HG02885 (cell line): ENCODE results near the gene ZNF213.

Experiments
- ATAC-seq: cut with Tn5 transposase; IDR thresholded peaks from one replicate; pipeline ENCODE4 v1.9.1; 2021; ENCODE audit warnings: mild to moderate bottlenecking; ENCODE audit not compliant: unreplicated experiment, poor library complexity

ZNF213 gene

GRCh38 chr16:3145660-3146059, 10.8 kb downstream of the ZNF213 start:
- ATAC-seq, result no peak

GRCh38 chr16:3147046-3147756, 12.4 kb downstream of the ZNF213 start:
- no peak for ATAC-seq

DNA sequence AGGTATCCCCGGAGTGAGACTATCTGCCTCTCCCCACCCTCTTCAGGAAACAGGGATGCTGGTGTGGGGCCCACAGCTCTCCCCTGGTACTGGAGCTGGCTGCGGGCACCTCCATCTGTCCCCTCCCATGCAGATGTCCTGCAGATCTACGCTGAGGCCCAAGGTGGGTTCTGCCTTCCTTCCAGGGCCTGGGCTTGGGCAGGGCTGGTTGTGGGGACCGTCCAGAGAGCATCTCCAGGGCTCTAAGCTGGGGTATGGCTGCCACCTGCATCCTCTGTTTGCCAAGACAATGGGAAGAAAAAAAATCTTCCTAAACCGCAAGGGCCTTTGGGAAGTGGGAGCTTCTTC, 12.9 kb downstream of the ZNF213 start:
- ATAC-seq, result no peak

- no peak for ATAC-seq
Observed at GRCh38 chr16:3148256-3149192, 13.7 kb downstream of the ZNF213 start.

- no peak for ATAC-seq
Observed at GRCh38 chr16:3149193-3149530, 14.3 kb downstream of the ZNF213 start.

- peak; percentile 2 for ATAC-seq
Observed at GRCh38 chr16:3149630-3150345, 15.0 kb downstream of the ZNF213 start.

GRCh38 chr16:3150346-3151218, 15.8 kb downstream of the ZNF213 start:
- peak; percentile 79 for ATAC-seq

DNA sequence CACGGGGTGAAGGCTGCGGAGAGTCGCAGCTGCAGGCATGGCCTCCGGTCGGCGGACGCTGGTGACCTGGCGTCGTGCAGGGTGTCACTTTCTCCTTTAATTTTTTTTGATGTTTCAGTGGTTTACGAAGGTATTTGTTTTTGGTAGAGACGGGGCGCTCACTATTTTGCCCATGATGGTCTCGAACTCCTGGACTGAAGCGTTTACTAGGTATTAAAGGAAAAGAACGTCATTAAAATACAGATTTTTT, 17.1 kb downstream of the ZNF213 start:
- no peak for ATAC-seq

GRCh38 chr16:3152277-3152990, 17.6 kb downstream of the ZNF213 start:
- ATAC-seq, result no peak

DNA sequence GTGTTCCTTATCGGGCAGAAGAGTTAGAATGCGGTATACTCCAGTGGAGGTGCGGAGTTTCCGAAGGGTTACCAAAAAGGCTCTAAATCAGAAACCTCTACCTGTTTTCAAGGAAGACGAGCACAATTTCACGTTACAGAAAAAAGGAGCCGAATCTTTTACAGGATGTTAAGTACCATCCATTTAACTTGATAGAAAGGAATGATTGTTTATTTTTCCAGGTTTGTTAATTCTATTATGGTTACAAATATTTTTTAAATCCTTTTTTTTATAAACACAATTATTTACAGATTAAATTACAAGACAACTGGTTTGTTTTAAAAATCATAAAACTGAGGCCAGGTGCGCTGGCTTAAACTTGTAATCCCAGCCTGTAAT, 18.2 kb downstream of the ZNF213 start:
- no peak for ATAC-seq

DNA sequence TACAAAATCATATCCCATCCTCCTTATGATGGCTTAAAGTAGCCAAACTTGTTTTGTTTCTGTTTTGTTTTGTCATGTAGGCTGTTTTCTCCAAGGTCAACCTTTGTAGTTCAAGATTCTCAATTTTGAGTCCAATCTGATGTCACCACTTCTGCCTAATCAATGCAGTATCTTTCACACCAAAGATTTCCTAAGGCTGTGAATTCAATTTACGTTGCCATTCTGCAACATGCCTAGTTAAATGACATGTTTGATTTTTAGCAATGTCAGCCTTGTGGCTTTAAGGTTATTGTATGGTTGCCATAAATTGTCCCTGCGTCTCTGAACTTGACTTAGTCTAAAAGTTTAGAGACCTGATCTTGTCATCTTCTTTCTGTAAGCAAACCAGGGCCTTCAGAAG, 20.4 kb downstream of the ZNF213 start:
- ATAC-seq, result no peak

DNA sequence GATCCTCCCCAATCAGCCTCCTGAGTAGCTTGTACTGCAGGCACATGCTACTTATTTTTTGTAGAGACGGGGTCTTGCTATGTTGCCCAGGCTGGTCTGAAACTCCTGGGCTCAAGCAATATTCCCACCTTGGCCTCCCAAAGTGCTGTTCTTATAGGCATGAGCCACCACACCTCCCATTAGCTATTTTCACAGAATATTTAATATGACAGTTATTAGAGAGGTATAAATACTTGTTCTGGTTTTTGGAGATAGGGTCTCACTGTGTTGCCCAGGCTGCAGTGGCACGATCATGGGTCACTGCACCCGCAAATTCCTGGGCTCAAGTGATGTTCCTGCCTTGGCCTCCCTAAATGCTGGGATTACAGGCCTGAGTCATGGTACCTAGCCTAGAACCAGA, 21.1 kb downstream of the ZNF213 start:
- ATAC-seq, result no peak

DNA sequence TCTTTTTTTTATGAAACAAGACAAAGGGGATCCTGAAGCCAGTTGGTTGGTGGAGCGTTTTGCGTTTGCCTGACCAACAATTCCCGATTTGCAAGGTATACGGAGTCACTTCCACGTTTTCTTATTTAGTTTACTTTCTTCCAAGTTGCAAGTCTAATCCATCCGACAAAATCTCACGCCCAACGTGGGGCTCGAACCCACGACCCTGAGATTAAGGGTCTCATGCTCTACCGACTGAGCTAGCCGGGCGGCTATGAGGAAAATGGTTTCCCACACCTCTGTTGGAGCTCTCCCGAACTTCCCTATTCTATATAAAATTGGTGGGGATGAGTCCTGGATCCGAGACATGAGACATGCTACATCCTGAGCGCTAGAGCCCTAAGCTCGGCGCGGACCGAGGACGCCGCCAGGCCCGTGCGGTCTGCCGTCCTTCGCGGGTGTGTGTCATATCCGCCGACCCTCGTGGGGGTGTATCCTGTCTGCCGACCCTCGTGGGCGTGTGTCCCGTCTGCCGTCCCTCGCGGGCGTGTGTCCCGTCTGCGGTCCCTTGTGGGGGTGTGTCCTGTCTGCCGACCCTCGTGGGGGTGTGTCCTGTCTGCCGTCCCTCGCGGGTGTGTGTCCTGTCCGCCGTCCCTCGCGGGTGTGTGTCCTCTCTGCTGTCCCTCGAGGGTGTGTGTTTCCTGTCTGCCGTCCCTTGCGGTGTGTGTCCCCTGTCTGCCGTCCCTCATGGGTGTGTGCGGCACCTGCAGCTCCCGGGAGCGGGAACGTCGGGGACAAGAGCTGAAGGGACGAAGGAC, 22.6 kb downstream of the ZNF213 start:
- no peak for ATAC-seq

DNA sequence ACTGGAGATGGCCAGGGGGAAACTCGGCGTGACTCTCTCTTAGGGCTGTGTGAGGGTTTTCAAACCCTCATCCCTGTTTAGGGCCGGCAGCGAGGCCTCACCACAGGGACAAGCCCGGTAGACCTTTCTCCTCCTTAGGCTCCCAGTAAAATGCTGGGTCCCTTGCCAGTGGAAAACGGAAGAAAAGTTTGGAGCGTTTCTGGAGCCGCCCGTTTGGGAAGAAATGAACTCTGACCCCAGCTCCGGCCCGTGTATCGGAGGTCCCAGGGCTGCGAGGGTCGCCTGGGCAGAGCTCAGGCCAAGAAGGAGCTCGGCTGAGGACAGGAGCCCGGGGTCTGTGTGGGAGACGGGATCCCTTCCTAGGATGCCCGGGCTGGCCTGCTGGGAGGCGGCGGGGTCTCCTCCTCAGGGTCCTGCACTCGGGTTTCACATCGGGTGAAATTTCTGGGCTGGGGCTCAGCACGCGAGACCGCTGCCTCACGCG, 23.2 kb downstream of the ZNF213 start:
- no peak for ATAC-seq

DNA sequence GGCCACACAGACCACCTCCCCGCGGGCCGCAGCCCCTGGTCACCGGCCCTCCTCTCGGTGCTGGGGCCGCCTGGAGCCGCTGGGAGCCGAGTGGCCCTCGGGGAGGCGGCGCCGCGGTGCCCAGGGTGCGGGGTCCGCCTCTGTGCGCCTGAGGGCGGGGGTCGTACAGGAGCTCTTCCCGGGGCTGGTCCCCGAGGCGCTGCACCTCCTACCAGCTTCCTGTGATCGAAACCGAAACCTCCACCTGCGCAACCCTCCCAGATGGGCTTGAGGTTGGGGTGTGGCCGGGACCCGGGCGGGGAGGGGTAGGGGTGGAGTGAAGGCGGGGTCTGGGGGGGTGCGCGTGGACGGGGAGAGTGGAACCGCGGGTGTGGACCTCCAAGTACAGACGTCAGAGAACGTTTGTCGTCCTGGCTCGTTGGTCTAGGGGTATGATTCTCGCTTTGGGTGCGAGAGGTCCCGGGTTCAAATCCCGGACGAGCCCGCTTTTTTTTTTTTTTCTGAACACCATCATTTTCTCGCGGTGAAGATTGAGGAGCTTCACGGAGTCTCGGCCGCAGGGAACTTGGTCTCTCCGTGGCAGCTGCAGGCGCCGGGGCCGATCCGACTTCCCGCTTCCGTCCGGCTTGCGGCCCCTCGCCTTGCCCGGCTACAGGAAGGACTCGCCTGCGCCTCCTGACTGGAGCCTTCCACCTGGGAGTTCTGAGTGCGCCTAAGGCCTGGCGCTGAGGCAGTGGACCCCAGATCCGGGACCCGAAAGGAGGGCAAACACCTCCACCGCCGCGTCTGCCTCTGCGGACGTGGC, 23.9 kb downstream of the ZNF213 start:
- ATAC-seq, result peak; percentile 48

DNA sequence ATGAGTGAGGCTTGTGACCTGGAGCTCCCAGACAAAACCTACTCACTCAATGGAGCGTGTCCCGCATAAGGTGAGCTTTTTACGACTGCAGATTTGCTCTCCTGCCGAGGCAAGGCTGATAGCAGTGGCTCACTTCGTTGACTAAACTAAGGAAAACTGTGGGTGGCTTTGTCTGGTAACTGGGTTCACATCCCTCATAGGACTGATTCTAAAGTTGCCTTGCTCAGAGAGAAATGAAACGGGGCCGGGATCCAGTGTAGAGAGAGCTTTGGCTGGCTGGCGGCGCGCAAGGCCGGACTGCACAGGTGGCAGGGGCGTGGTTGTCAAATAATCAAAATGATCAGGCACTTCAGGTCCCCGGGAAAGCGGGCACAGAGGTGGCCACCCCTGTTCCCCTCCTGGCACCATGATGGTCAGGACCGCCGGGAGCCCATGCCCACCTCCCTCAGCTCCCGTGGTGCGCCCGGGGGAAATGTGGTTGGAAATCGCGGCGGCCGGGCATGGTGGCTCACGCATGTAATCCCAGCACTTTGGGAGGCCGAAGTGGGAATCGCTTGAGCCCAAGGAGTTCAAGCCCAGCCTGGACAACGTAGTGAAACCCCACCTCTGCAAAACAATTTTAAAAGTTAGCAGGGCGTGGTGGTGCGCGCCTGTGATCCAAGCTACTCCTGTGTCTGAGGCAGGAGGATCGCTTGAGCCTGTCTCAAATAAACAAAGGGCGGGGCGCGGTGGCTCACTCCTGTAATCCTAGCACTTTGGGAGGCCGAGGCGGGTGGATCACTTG, 26.6 kb downstream of the ZNF213 start:
- ATAC-seq, result no peak
